Amygdala (tissue), 56 donors: ENCODE data around the gene CRTC1.

Experiments
- DNase-seq, 56 donors: peaks; one replicate each; lab custom pipeline; 2025; lab: John Stamatoyannopoulos, UW

Gene CRTC1

GRCh38 chr19:18698321-18699167 lies 15.1 kb downstream of the CRTC1 start:
- DNase-seq, result no peak

- no peak for DNase-seq
Observed at GRCh38 chr19:18699403-18700054, 16.0 kb downstream of the CRTC1 start.

- DNase-seq, result peak in 33 of 56 donors; percentile 7 to 62 (median 35)
Observed at GRCh38 chr19:18700501-18701249, 17.2 kb downstream of the CRTC1 start.

- DNase-seq, result no peak
Observed at GRCh38 chr19:18701250-18701608, 17.7 kb downstream of the CRTC1 start.

GRCh38 chr19:18704054-18704453 lies 20.6 kb downstream of the CRTC1 start:
- DNase-seq, result no peak

- no peak for DNase-seq
Observed at GRCh38 chr19:18704971-18705370, 21.5 kb downstream of the CRTC1 start.

GRCh38 chr19:18708452-18709231 lies 25.2 kb downstream of the CRTC1 start:
- DNase-seq, result no peak

- DNase-seq, result no peak
Observed at GRCh38 chr19:18709546-18709945, 26.1 kb downstream of the CRTC1 start.

GRCh38 chr19:18710186-18710585 lies 26.7 kb downstream of the CRTC1 start:
- no peak for DNase-seq

- DNase-seq, result no peak
Observed at GRCh38 chr19:18710996-18711751, 27.7 kb downstream of the CRTC1 start.

- no peak for DNase-seq
Observed at GRCh38 chr19:18711893-18712292, 28.4 kb downstream of the CRTC1 start.

GRCh38 chr19:18712981-18713380 lies 29.5 kb downstream of the CRTC1 start:
- no peak for DNase-seq

- DNase-seq, result no peak
Observed at GRCh38 chr19:18713550-18714117, 30.2 kb downstream of the CRTC1 start.

- DNase-seq, result no peak
Observed at GRCh38 chr19:18715416-18715815, 31.9 kb downstream of the CRTC1 start.

GRCh38 chr19:18716857-18717256 lies 33.4 kb downstream of the CRTC1 start:
- DNase-seq, result no peak

- DNase-seq, result no peak
Observed at GRCh38 chr19:18717601-18718000, 34.1 kb downstream of the CRTC1 start.

GRCh38 chr19:18718015-18718526 lies 34.6 kb downstream of the CRTC1 start:
- DNase-seq, result no peak

GRCh38 chr19:18718846-18719458 lies 35.5 kb downstream of the CRTC1 start:
- peak in 2 of 56 donors; percentile 5 to 22 for DNase-seq

- no peak for DNase-seq
Observed at GRCh38 chr19:18719541-18719940, 36.1 kb downstream of the CRTC1 start.
